Esophagus squamous epithelium (tissue), 5 donors: ENCODE results near the gene MYLK2. TPM values are rescaled to one million over a fixed set of nuclear protein-coding genes. Genes with fewer than 3 reads are reported as not detected.
"Not testable (repeated sequence)": the region's sequence is repeated elsewhere in the genome, so short reads cannot be mapped to it uniquely, and the experiment has no call there.

Experiments used
- DNase-seq: peaks from one replicate; lab custom pipeline; 2025; lab: John Stamatoyannopoulos, UW
- H3K27ac ChIP-seq, 4 donors: fragments of 200-600 bp; sonication (generic); one replicate each; pipeline ENCODE4 v1.5.1; 2016 to 2019; ENCODE audit warnings: mild to moderate bottlenecking in 1 of 4
- H3K27me3 ChIP-seq, 4 donors: fragments of 200-600 bp; sonication (generic); 1 replicate in 3 of 4; 2 replicates in 1 of 4; pipeline versions ENCODE4 v1.5.1 to v1.6.0; 2017 to 2021; ENCODE audit warnings: antibody characterized with exemption in 1 of 4
- H3K36me3 ChIP-seq, 3 donors: fragments of 200-600 bp; sonication (generic); one replicate each; pipeline ENCODE4 v1.5.1; 2016 to 2019
- H3K4me1 ChIP-seq, 3 donors: fragments of 200-600 bp; sonication (generic); one replicate each; pipeline ENCODE4 v1.5.1; 2017 to 2019
- H3K4me3 ChIP-seq, 4 donors: fragments of 200-600 bp; sonication (generic); 1 replicate in 3 of 4; 2 replicates in 1 of 4; pipeline ENCODE4 v1.5.1; 2016 to 2019; ENCODE audit warnings: mild to moderate bottlenecking in 2 of 4, moderate library complexity in 1 of 4
- H3K9me3 ChIP-seq, 3 donors: fragments of 200-600 bp; sonication (generic); one replicate each; pipeline ENCODE4 v1.5.1; 2016 to 2019
- POLR2A ChIP-seq, 4 donors: fragments of 450-650 bp; IDR thresholded peaks; one replicate each; pipeline ENCODE4 v1.6.1; 2017; ENCODE audit warnings: antibody characterized with exemption in 4 of 4, mild to moderate bottlenecking in 4 of 4, moderate library complexity in 3 of 4
- WGBS, 2 donors: methylation state at CpG; one replicate each; pipeline ENCODE4 v1.1.5; 2018; 5-methylcytosine and 5-hydroxymethylcytosine counted together
- intact Hi-C: fragments of 100-400 bp; cut with DNase I; formaldehyde crosslinking; loops from one replicate; pipeline ENCODE4 v1.15.0; 2022
- total RNA-seq, 4 donors: library from RNA; depleted of rRNA; stranded (reverse); fragments of >200 nt; gene quantifications; one replicate each; pipeline ENCODE4 v1.1.0, GENCODE V29; 2016
- TF ChIP-seq, protein P1 (sequence below), 6 experiments: fragments of 450-650 bp in 4 of 6; fragments of 200-600 bp in 2 of 6; sonication (generic) in 2 of 6; IDR thresholded peaks; one replicate each; pipeline ENCODE4 v1.5.1; 2016 to 2019; ENCODE audit warnings: antibody characterized with exemption in 6 of 6, mild to moderate bottlenecking in 4 of 6, moderate library complexity in 4 of 6
- donor health status: DM: yes; HTN: yes; CAD: no.

MYLK2 gene
- total RNA-seq, 4 donors from 2014 or later, result 0.38 TPM; not detected in 3

DNA sequence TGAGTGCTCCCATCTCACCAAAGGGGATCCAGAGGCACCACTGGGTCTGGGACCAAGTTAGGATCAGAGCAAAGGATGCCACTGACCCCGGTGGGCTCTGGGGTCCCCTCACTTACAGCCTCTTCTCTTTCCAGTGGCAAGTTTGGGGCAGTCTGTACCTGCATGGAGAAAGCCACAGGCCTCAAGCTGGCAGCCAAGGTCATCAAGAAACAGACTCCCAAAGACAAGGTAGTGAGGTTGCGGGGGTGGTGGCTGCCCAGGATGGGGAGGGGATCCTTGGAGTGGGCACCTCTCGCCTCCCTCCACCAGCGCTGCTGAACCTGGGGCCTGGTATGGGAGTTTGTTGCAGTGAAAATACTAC, 4.9 kb downstream of the MYLK2 start:
- Histone ChIP-seq H3K36me3 (no peaks in the 10 kb centered on the region), H3K4me1 (peaks cover 7 to 13% (median 9%) of the 10 kb centered on the region in 3 donors), H3K27me3 (peaks cover 0 to 7% (median 0%) of the 10 kb centered on the region in 4 donors), H3K27ac (no peak overlapping the region), H3K9me3 (no peaks in the 10 kb centered on the region), H3K4me3 (no peak overlapping the region)
- intact Hi-C loops, result loop anchor here (10.0 kb wide), 1 partner anchor 201 kb away; no protein-coding TSS in a partner anchor
- no peak for TF ChIP-seq POLR2A (IDR thresholded peaks at IDR 0.05)
- TF ChIP-seq, protein P1, sequence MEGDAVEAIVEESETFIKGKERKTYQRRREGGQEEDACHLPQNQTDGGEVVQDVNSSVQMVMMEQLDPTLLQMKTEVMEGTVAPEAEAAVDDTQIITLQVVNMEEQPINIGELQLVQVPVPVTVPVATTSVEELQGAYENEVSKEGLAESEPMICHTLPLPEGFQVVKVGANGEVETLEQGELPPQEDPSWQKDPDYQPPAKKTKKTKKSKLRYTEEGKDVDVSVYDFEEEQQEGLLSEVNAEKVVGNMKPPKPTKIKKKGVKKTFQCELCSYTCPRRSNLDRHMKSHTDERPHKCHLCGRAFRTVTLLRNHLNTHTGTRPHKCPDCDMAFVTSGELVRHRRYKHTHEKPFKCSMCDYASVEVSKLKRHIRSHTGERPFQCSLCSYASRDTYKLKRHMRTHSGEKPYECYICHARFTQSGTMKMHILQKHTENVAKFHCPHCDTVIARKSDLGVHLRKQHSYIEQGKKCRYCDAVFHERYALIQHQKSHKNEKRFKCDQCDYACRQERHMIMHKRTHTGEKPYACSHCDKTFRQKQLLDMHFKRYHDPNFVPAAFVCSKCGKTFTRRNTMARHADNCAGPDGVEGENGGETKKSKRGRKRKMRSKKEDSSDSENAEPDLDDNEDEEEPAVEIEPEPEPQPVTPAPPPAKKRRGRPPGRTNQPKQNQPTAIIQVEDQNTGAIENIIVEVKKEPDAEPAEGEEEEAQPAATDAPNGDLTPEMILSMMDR (IDR thresholded peaks at IDR 0.05), result no peak
- no peak for DNase-seq
- no CpG with 5 or more reads among the region's 4 CpGs for WGBS, 2 donors

DNA sequence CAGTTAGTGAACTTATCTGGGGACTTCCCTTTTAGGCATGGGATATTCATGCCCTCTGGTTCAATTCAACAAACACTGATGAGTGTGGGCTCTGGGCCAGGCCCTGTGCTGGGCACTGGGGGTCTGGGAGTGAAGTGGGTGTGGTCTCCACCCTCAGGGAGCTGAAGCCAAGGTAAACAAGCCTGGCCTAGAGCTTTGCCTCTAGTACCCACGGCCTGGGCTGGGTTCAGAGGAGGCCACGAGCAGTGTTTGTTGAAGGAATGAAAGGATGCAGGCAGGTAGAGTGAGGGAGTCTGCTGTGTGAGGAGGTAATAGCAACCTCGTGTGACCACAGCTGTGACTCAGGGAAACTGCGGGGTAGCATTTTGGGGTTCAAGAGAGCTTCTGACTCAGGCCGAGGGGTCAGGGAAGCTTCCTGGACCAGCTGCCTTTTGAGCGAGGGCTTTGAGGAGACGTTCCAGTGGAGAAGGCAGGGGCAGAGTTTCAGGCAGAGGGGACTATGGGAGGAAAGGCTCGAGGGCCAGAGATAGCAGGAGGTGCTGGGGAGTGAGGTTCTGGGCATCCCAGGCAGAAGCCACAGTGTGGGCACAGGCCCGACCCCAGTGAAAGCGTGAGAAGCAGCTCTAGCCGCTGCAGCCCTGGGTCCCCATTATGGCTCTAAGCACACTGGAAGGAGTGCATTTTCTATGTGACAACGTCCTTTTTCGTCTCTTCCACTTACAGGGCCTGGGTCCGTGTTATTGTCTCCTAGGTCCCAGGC, 5.6 kb downstream of the MYLK2 start:
- TF ChIP-seq POLR2A (IDR thresholded peaks at IDR 0.05), result no peak
- TF ChIP-seq, protein P1 (IDR thresholded peaks at IDR 0.05), result no peak
- Histone ChIP-seq H3K27ac (no peak overlapping the region), H3K27me3 (peaks cover 0 to 7% (median 0%) of the 10 kb centered on the region in 4 donors), H3K4me3 (no peak overlapping the region), H3K4me1 (peaks cover 7 to 13% (median 9%) of the 10 kb centered on the region in 3 donors), H3K36me3 (no peaks in the 10 kb centered on the region), H3K9me3 (no peaks in the 10 kb centered on the region)
- no peak for DNase-seq
- intact Hi-C loops, result loop anchor here (10.0 kb wide), 1 partner anchor 200 kb away; no protein-coding TSS in a partner anchor
- WGBS, 2 donors, result 73 to 85% methylated on average over 14 of the region's 14 CpGs

DNA sequence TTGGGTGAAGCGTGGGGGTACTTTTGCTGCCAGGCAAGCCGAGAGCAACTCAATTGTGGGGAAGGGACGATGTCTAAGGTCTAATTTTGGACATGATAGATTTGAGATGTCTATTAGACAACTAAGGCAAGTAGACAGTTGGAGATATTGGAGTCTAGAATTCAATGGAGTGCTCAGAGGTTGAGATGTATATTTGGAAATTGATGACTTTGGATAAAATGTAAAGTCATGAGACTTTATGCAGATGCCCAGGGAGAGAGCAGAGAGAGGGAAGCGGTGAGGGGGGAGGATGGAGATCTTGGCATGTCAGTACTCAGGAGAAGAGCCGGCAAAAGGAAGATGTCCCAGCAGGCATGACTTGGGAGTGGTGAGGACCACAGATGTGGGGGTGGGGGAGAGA, 6.9 kb downstream of the MYLK2 start:
- intact Hi-C loops, result loop anchor here (10.0 kb wide), 1 partner anchor 199 kb away; no protein-coding TSS in a partner anchor
- DNase-seq, result no peak
- WGBS, 2 donors, result 71 to 89% methylated on average over 5 of the region's 5 CpGs

DNA sequence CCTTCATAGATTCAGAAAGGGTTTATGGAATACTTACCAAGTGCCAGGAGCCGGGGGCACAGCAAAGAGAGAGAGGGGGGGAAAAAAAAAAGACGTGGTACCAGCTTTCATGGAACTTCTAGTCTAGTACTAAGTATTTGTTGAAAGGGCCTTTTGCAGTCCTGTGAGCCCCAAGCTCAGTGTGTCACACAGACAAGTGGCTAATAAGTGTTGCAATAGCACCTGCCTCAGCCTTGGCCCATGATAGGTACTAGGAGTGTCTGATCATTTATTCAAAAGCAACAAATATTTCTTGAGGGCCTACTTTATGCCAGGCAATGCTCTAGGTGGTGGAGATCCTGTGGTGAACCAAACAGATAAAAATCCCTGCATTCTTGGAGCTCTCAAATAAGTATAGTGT, 7.9 kb downstream of the MYLK2 start:
- Histone ChIP-seq H3K9me3 (no peaks in the 10 kb centered on the region), H3K36me3 (no peaks in the 10 kb centered on the region), H3K4me3 (no peak overlapping the region), H3K27me3 (no peaks in the 10 kb centered on the region), H3K27ac (no peak overlapping the region), H3K4me1 (peaks cover 7 to 13% (median 9%) of the 10 kb centered on the region in 3 donors)
- 48 to 71% methylated on average over 2 of the region's 2 CpGs for WGBS, 2 donors
- intact Hi-C loops, result loop anchor here (10.0 kb wide), 1 partner anchor 198 kb away; no protein-coding TSS in a partner anchor
- no peak for DNase-seq
- TF ChIP-seq, protein P1 (IDR thresholded peaks at IDR 0.05), result no peak
- TF ChIP-seq POLR2A (IDR thresholded peaks at IDR 0.05), result no peak

More for the DNA sequence above, 6.9 kb downstream of the MYLK2 start:
- Histone ChIP-seq H3K27ac (no peak overlapping the region), H3K4me3 (no peak overlapping the region), H3K27me3 (peaks cover 0 to 3% (median 0%) of the 10 kb centered on the region in 4 donors), H3K4me1 (peaks cover 7 to 13% (median 9%) of the 10 kb centered on the region in 3 donors), H3K9me3 (no peaks in the 10 kb centered on the region), H3K36me3 (no peaks in the 10 kb centered on the region)
- no peak for TF ChIP-seq POLR2A (IDR thresholded peaks at IDR 0.05)
- TF ChIP-seq, protein P1 (IDR thresholded peaks at IDR 0.05), result no peak

DNA sequence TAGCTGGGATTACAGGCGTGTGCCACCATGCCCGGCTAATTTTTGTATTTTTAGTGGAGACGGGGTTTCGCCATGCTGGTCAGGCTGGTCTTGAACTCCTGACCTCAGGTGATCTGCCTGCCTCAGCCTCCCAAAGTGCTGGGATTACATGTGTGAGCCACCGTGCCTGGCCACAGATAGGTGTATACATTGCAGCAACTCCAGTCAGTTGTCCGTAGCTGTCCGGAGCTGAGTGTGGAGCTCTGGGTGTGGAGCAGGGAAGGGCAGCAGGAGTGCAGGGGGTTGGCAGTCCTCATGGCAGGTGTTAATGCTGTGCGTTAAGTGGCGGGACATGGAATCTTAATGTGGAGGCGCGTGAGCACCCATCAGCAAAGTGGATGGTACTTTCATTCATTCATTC, 8.9 kb downstream of the MYLK2 start:
- not testable (repeated sequence) for H3K36me3 ChIP-seq, H3K4me1 ChIP-seq, DNase-seq, H3K27ac ChIP-seq, H3K9me3 ChIP-seq, H3K4me3 ChIP-seq, H3K27me3 ChIP-seq
- 92% methylated on average over 8 to 9 of the region's 11 CpGs for WGBS, 2 donors
- intact Hi-C loops, result loop anchor here (10.0 kb wide), 1 partner anchor 197 kb away; no protein-coding TSS in a partner anchor
